Fibroblast of lung (primary cell): Measurements from ENCODE around the gene NXF3. TPM values are rescaled to one million over a fixed set of nuclear protein-coding genes. Genes with fewer than 3 reads are reported as not detected.
"Not testable (repeated sequence)": the region's sequence is repeated elsewhere in the genome, so short reads cannot be mapped to it uniquely, and the experiment has no call there.

Experiments
- DNase-seq, 2 donors: peaks; one replicate each; pipeline versions ENCODE4 v3.0.0 to v3.0.0-alpha.2; 2010; ENCODE audit warnings: low read depth in 2 of 2
- H2AFZ ChIP-seq: 2 replicates; pipeline ENCODE4 v1.5.1; 2012; ENCODE audit warnings: low read length, control low read depth, inconsistent platforms
- H3K27ac ChIP-seq: 2 replicates; pipeline ENCODE4 v1.5.1; 2011; ENCODE audit warnings: low read length, control low read depth; ENCODE audit not compliant: insufficient read depth
- H3K27me3 ChIP-seq: 2 replicates; pipeline ENCODE4 v1.5.1; 2011; ENCODE audit warnings: mild to moderate bottlenecking, low read length; ENCODE audit not compliant: control insufficient read depth, insufficient read depth
- H3K36me3 ChIP-seq: 2 replicates; pipeline ENCODE4 v1.5.1; 2011; ENCODE audit warnings: low read length; ENCODE audit not compliant: control insufficient read depth, insufficient read depth
- H3K4me1 ChIP-seq: 2 replicates; pipeline ENCODE4 v1.5.1; 2011; ENCODE audit warnings: low read length; ENCODE audit not compliant: control insufficient read depth, insufficient read depth; ENCODE audit errors: extremely low read depth
- H3K4me2 ChIP-seq: 2 replicates; pipeline ENCODE4 v1.5.1; 2011; ENCODE audit warnings: low read length, control low read depth; ENCODE audit not compliant: insufficient read depth; ENCODE audit errors: extremely low read depth
- H3K4me3 ChIP-seq, 4 experiments: fragments of 200-600 bp in 1 of 4; sonication (generic) in 1 of 4; replicated peaks in 1 of 4; 2 replicates each; pipeline ENCODE4 v1.5.1; 2011 to 2016; ENCODE audit warnings: low read length in 4 of 4, low read depth in 3 of 4, mild to moderate bottlenecking in 3 of 4, control low read depth in 2 of 4, inconsistent platforms in 1 of 4, mixed read lengths in 1 of 4; ENCODE audit not compliant: insufficient read depth in 1 of 4; ENCODE audit errors: control extremely low read depth in 1 of 4
- H3K79me2 ChIP-seq: 2 replicates; pipeline ENCODE4 v1.5.1; 2012; ENCODE audit warnings: mild to moderate bottlenecking, low read length, inconsistent platforms; ENCODE audit not compliant: control insufficient read depth, insufficient read depth
- H3K9ac ChIP-seq: 2 replicates; pipeline ENCODE4 v1.5.1; 2011; ENCODE audit warnings: mild to moderate bottlenecking, low read length, control low read depth; ENCODE audit not compliant: insufficient read depth
- H3K9me3 ChIP-seq: 2 replicates; pipeline ENCODE4 v1.5.1; 2012; ENCODE audit warnings: low read depth, low read length; ENCODE audit not compliant: control insufficient read depth, insufficient read depth
- H4K20me1 ChIP-seq: 2 replicates; pipeline ENCODE4 v1.5.1; 2011; ENCODE audit warnings: low read length; ENCODE audit not compliant: control insufficient read depth, insufficient read depth; ENCODE audit errors: extremely low read depth
- EZH2 ChIP-seq: IDR thresholded peaks from 2 replicates; pipeline ENCODE4 v1.5.1; 2012; ENCODE audit warnings: low read length, control low read depth, mild to moderate bottlenecking; ENCODE audit errors: missing control alignments
- polyA plus RNA-seq, 2 donors: library from polyadenylated mRNA; depleted of rRNA in 1 of 2; stranded (reverse) in 1 of 2; unstranded in 1 of 2; fragments of >200 nt; gene quantifications; 2 replicates each; pipeline ENCODE4 v1.2.1, GENCODE V29; 2011 to 2012; ENCODE audit warnings: missing spikeins in 1 of 2
- total RNA-seq: library from RNA; depleted of rRNA; stranded (reverse); fragments of >200 nt; gene quantifications from 2 replicates; pipeline ENCODE4 v1.2.1, GENCODE V29; 2014
- TF ChIP-seq, protein P1 (sequence below), 2 donors: IDR thresholded peaks in 1 of 2; conservative IDR thresholded peaks in 1 of 2; 1 replicate in 1 of 2; 2 replicates in 1 of 2; pipeline ENCODE4 v1.5.1; 2011 to 2012; ENCODE audit warnings: low read length in 2 of 2, control low read depth in 1 of 2, inconsistent platforms in 1 of 2, low read depth in 1 of 2, mild to moderate bottlenecking in 1 of 2

NXF3 gene
- total and polyA plus RNA-seq, 2 donors (not counting 1 experiment from before 2014, with no cell fraction given), result 0.54 TPM; not detected in 1

DNA sequence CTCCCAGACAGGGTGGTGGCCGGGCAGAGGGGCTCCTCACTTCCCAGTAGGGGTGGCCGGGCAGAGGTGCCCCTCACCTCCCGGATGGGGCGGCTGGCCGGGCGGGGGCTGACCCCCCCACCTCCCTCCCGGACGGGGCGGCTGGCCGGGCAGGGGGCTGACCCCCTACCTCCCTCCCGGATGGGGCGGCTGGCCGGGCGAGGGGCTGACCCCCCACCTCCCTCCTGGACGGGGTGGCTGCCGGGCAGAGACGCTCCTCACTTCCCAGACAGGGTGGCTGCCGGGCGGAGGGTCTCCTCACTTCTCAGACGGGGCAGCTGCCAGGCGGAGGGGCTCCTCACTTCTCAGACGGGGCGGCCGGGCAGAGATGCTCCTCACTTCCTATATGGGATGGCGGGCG lies 11.4 kb upstream of the NXF3 start:
- H3K27ac ChIP-seq, H3K27me3 ChIP-seq, H3K9me3 ChIP-seq, H3K4me1 ChIP-seq, H3K4me2 ChIP-seq, H2AFZ ChIP-seq, H4K20me1 ChIP-seq, H3K9ac ChIP-seq, H3K4me3 ChIP-seq, H3K36me3 ChIP-seq, H3K79me2 ChIP-seq, DNase-seq: not testable (repeated sequence)

DNA sequence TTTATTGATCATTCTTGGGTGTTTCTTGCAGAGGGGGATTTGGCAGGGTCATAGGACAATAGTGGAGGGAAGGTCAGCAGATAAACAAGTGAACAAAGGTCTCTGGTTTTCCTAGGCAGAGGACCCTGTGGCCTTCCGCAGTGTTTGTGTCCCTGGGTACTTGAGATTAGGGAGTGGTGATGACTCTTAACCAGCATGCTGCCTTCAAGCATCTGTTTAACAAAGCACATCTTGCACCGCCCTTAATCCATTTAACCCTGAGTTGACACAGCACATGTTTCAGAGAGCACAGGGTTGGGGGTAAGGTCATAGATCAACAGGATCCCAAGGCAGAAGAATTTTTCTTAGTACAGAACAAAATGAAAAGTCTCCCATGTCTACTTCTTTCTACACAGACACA lies 10.9 kb upstream of the NXF3 start:
- H3K36me3 ChIP-seq, H3K9me3 ChIP-seq, H4K20me1 ChIP-seq, H3K4me2 ChIP-seq, H3K9ac ChIP-seq, DNase-seq, H3K79me2 ChIP-seq, H3K27ac ChIP-seq, H3K27me3 ChIP-seq, H3K4me3 ChIP-seq, H3K4me1 ChIP-seq, H2AFZ ChIP-seq: not testable (repeated sequence)

DNA sequence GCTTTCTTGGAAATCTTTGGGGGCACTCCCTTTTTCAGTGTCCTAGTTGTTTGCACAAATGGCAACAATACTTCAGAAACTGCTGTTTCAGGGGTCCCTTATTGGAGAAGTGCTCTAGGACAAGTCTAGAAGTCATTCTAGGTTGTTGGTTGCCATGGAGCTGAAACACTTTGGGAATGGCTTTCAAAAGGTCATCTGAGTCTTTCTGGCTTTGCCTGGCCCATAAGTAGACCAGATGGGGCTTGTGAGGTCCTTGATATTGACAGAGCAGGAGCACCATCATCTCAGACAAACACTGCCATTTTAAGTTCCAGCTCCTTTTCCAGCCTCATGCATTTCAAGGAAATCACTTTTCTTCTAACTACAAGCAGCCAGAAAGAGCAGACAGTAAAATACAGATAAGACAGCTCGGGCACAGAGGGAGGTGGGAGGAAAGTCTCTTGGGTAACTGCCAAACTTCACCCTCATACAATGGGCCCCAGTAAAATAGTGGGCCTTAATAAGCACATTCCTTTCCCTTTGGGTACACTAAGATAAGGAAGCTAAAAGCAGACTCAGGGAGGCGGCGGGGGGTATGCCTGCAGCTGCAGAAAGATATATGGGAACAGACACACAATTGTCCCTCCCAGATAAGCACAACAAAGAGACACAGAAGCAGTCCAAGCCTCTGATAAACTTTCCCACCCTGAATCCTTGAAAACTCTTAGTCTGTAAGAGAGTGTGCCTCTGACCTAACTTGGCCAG lies 8.5 kb upstream of the NXF3 start:
- DNase-seq, result peak in 1 of 2 donors; percentile 1
- no peak overlapping the region for H3K4me2 ChIP-seq
- H3K27me3 ChIP-seq, result no peaks in the 10 kb centered on the region
- no peaks in the 10 kb centered on the region for H3K4me1 ChIP-seq
- H3K9ac ChIP-seq, result no peak overlapping the region
- TF ChIP-seq EZH2, result no peak
- TF ChIP-seq, protein P1, sequence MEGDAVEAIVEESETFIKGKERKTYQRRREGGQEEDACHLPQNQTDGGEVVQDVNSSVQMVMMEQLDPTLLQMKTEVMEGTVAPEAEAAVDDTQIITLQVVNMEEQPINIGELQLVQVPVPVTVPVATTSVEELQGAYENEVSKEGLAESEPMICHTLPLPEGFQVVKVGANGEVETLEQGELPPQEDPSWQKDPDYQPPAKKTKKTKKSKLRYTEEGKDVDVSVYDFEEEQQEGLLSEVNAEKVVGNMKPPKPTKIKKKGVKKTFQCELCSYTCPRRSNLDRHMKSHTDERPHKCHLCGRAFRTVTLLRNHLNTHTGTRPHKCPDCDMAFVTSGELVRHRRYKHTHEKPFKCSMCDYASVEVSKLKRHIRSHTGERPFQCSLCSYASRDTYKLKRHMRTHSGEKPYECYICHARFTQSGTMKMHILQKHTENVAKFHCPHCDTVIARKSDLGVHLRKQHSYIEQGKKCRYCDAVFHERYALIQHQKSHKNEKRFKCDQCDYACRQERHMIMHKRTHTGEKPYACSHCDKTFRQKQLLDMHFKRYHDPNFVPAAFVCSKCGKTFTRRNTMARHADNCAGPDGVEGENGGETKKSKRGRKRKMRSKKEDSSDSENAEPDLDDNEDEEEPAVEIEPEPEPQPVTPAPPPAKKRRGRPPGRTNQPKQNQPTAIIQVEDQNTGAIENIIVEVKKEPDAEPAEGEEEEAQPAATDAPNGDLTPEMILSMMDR (conservative IDR thresholded peaks at IDR 0.05 in 1 of 2, IDR thresholded peaks at IDR 0.05 in 1 of 2; ENCODE audit: low read depth in 1 of 2, low read length in 2 of 2), result no peak
- H3K79me2 ChIP-seq, result no peaks in the 10 kb centered on the region
- no peaks in the 10 kb centered on the region for H4K20me1 ChIP-seq
- H3K27ac ChIP-seq, result no peak overlapping the region
- H3K4me3 ChIP-seq, result no peak overlapping the region
- no peak overlapping the region for H2AFZ ChIP-seq
- no peaks in the 10 kb centered on the region for H3K36me3 ChIP-seq
- no peaks in the 10 kb centered on the region for H3K9me3 ChIP-seq

DNA sequence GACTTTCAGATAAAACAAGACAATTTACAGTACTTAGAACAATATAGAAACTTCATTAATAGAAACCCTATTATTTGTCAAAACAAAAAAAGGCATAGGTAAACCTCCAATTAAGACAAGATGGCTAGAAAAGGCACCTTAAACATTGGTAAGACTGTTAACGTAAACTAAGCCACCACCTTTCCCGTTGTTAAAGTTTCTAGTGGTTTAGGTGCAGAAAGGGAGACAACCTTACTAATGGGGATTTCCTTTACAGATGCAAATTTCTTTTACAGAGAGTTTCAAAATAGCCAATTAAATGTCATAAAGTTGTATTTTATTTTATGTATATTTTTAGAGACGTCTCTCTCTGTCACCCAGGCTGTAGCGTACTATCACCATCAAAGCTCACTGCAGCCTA lies 7.5 kb upstream of the NXF3 start:
- no peak for DNase-seq
- Histone ChIP-seq H3K27ac (no peak overlapping the region), H3K4me2 (no peak overlapping the region)

More for the DNA sequence above, 7.5 kb upstream of the NXF3 start:
- no peak overlapping the region for H3K9ac ChIP-seq
- H2AFZ ChIP-seq, result no peak overlapping the region
- no peak overlapping the region for H3K4me3 ChIP-seq
- no peaks in the 10 kb centered on the region for H3K79me2 ChIP-seq
- TF ChIP-seq, protein P1 (conservative IDR thresholded peaks at IDR 0.05 in 1 of 2, IDR thresholded peaks at IDR 0.05 in 1 of 2; ENCODE audit: low read depth in 1 of 2, low read length in 2 of 2), result no peak
- TF ChIP-seq EZH2, result no peak
- no peaks in the 10 kb centered on the region for H3K36me3 ChIP-seq
- H4K20me1 ChIP-seq, result no peaks in the 10 kb centered on the region
- no peaks in the 10 kb centered on the region for H3K27me3 ChIP-seq
- H3K9me3 ChIP-seq, result no peaks in the 10 kb centered on the region
- H3K4me1 ChIP-seq, result no peaks in the 10 kb centered on the region
